H9 (cell line): Measurements from ENCODE around the gene TMEM178B. TPM values are rescaled to one million over a fixed set of nuclear protein-coding genes. Genes with fewer than 3 reads are reported as not detected.

Source experiments
- DNase-seq: peaks from one replicate; pipeline ENCODE4 v3.0.0-alpha.2; 2017
- H2AFZ ChIP-seq: one replicate; pipeline ENCODE4 v1.6.1; 2013; ENCODE audit warnings: mild to moderate bottlenecking, low read length, control low read depth, moderate library complexity
- H2AK5ac ChIP-seq: 2 replicates; pipeline ENCODE4 v1.6.1; 2013; ENCODE audit warnings: low read length, control low read depth, mixed read lengths; ENCODE audit not compliant: insufficient read length
- H2BK120ac ChIP-seq: one replicate; pipeline ENCODE4 v1.6.1; 2013; ENCODE audit warnings: low read depth, mild to moderate bottlenecking, low read length, control low read depth, inconsistent platforms; ENCODE audit not compliant: poor library complexity, severe bottlenecking
- H2BK12ac ChIP-seq: 2 replicates; pipeline ENCODE4 v1.6.1; 2013; ENCODE audit warnings: low read length, control low read depth, mixed read lengths, low read depth; ENCODE audit not compliant: insufficient read length
- H2BK15ac ChIP-seq: 2 replicates; pipeline ENCODE4 v1.6.1; 2013; ENCODE audit warnings: low read depth, low read length, control low read depth
- H2BK20ac ChIP-seq: one replicate; pipeline ENCODE4 v1.6.1; 2013; ENCODE audit warnings: low read depth, mild to moderate bottlenecking, low read length, control low read depth, inconsistent platforms; ENCODE audit not compliant: poor library complexity, severe bottlenecking
- H2BK5ac ChIP-seq: 2 replicates; pipeline ENCODE4 v1.6.1; 2013; ENCODE audit warnings: low read length, control low read depth, mixed read lengths; ENCODE audit not compliant: insufficient read length
- H3K14ac ChIP-seq: 2 replicates; pipeline ENCODE4 v1.6.1; 2013; ENCODE audit warnings: low read length, control low read depth; ENCODE audit not compliant: insufficient read depth
- H3K18ac ChIP-seq: 2 replicates; pipeline ENCODE4 v1.6.1; 2013; ENCODE audit warnings: low read depth, mild to moderate bottlenecking, mixed read lengths, low read length, control low read depth; ENCODE audit not compliant: insufficient read length
- H3K23ac ChIP-seq: 2 replicates; pipeline ENCODE4 v1.6.1; 2013; ENCODE audit warnings: low read length, control low read depth, mixed read lengths, low read depth; ENCODE audit not compliant: insufficient read length
- H3K23me2 ChIP-seq: 2 replicates; pipeline ENCODE4 v1.6.1; 2013; ENCODE audit warnings: low read depth, mild to moderate bottlenecking, mixed read lengths, low read length, control low read depth; ENCODE audit not compliant: insufficient read length, poor library complexity, severe bottlenecking
- H3K27ac ChIP-seq: 2 replicates; pipeline ENCODE4 v1.5.1; 2013; ENCODE audit warnings: low read length, control low read depth, mixed read lengths, low read depth; ENCODE audit not compliant: insufficient read length
- H3K27me3 ChIP-seq: 2 replicates; pipeline ENCODE4 v1.6.1; 2013; ENCODE audit warnings: low read length, control low read depth, inconsistent platforms; ENCODE audit not compliant: insufficient read depth
- H3K4ac ChIP-seq: 2 replicates; pipeline ENCODE4 v1.6.1; 2013; ENCODE audit warnings: low read depth, mild to moderate bottlenecking, control low read depth, inconsistent platforms, low read length, moderate library complexity
- H3K4me1 ChIP-seq: 2 replicates; pipeline ENCODE4 v1.6.1; 2013; ENCODE audit warnings: low read length, control low read depth, inconsistent platforms; ENCODE audit not compliant: insufficient read depth
- H3K4me2 ChIP-seq: 2 replicates; pipeline ENCODE4 v1.6.1; 2013; ENCODE audit warnings: low read length, control low read depth, mixed read lengths; ENCODE audit not compliant: insufficient read length, insufficient read depth
- H3K56ac ChIP-seq: 2 replicates; pipeline ENCODE4 v1.6.1; 2013; ENCODE audit warnings: low read depth, mild to moderate bottlenecking, mixed read lengths, low read length, control low read depth; ENCODE audit not compliant: insufficient read length
- H3K79me1 ChIP-seq: 2 replicates; pipeline ENCODE4 v1.6.1; 2013; ENCODE audit warnings: low read depth, mild to moderate bottlenecking, moderate library complexity, low read length, control low read depth, inconsistent platforms; ENCODE audit not compliant: insufficient read depth, poor library complexity, severe bottlenecking
- H3K79me2 ChIP-seq: 2 replicates; pipeline ENCODE4 v1.6.1; 2013; ENCODE audit warnings: low read length, control low read depth, inconsistent platforms; ENCODE audit not compliant: insufficient read depth
- H3K9ac ChIP-seq: 2 replicates; pipeline ENCODE4 v1.6.1; 2013; ENCODE audit warnings: low read length, control low read depth, mixed read lengths; ENCODE audit not compliant: insufficient read length; ENCODE audit errors: extremely low read depth
- H3K9me3 ChIP-seq: one replicate; pipeline ENCODE4 v1.6.1; 2013; ENCODE audit warnings: low read depth, low read length, inconsistent platforms; ENCODE audit not compliant: control insufficient read depth
- H3T11ph ChIP-seq: one replicate; pipeline ENCODE4 v1.6.1; 2013; ENCODE audit warnings: mild to moderate bottlenecking, low read length, control low read depth, inconsistent platforms
- H4K20me1 ChIP-seq: one replicate; pipeline ENCODE4 v1.6.1; 2013; ENCODE audit not compliant: control insufficient read depth, insufficient read length, insufficient read depth
- H4K5ac ChIP-seq: 2 replicates; pipeline ENCODE4 v1.6.1; 2013; ENCODE audit warnings: low read depth, mild to moderate bottlenecking, mixed read lengths, low read length, control low read depth; ENCODE audit not compliant: insufficient read length
- H4K8ac ChIP-seq: replicated peaks from 2 replicates; pipeline ENCODE4 v1.6.1; 2013; ENCODE audit warnings: low read length, control low read depth, mixed read lengths, low read depth; ENCODE audit not compliant: insufficient read length
- H4K91ac ChIP-seq: 2 replicates; pipeline ENCODE4 v1.6.1; 2013; ENCODE audit warnings: low read depth, mild to moderate bottlenecking, moderate library complexity, mixed read lengths, low read length, control low read depth; ENCODE audit not compliant: insufficient read length
- H3K27ac Mint-ChIP-seq, 3 experiments: 2 replicates in 2 of 3; 3 replicates in 1 of 3; pipeline ENCODE4 v1.8.0; 2020 to 2021; ENCODE audit warnings: mixed read lengths in 3 of 3, mild to moderate bottlenecking in 1 of 3, moderate library complexity in 1 of 3
- H3K27me3 Mint-ChIP-seq: 2 replicates; pipeline ENCODE4 v1.8.0; 2021; ENCODE audit warnings: low read depth, mild to moderate bottlenecking, moderate library complexity, mixed read lengths
- H3K36me3 Mint-ChIP-seq, 3 experiments: 2 replicates in 2 of 3; 3 replicates in 1 of 3; pipeline ENCODE4 v1.8.0; 2020 to 2021; ENCODE audit warnings: low read depth in 3 of 3, mixed read lengths in 3 of 3; ENCODE audit not compliant: insufficient read depth in 1 of 3
- H3K4me1 Mint-ChIP-seq, 2 experiments: 2 replicates each; pipeline ENCODE4 v1.8.0; 2020; ENCODE audit warnings: mixed read lengths in 2 of 2
- H3K4me3 Mint-ChIP-seq, 2 experiments: 2 replicates in 1 of 2; 3 replicates in 1 of 2; pipeline ENCODE4 v1.8.0; 2020 to 2021; ENCODE audit warnings: mild to moderate bottlenecking in 2 of 2, mixed read lengths in 2 of 2, moderate library complexity in 1 of 2
- H3K9me3 Mint-ChIP-seq, 2 experiments: 2 replicates in 1 of 2; 3 replicates in 1 of 2; pipeline ENCODE4 v1.8.0; 2020; ENCODE audit warnings: mild to moderate bottlenecking in 2 of 2, mixed read lengths in 2 of 2, moderate library complexity in 1 of 2
- WGBS: extraction: QIAGEN DNeasy Blood & Tissue Kit; methylation state at CpG from one replicate; pipeline ENCODE4 v1.1.7; 2013; ENCODE audit warnings: missing lambda C conversion rate, low lambda C conversion rate, mixed read lengths; ENCODE audit not compliant: insufficient read length; ENCODE audit errors: extremely low coverage; 5-methylcytosine and 5-hydroxymethylcytosine counted together
- total RNA-seq: library from RNA; stranded (reverse); gene quantifications from 2 replicates; pipeline ENCODE4 v1.2.1, GENCODE V29; 2021
- TF ChIP-seq, protein P1 (sequence below): fragments of 200-600 bp; sonication (generic); conservative IDR thresholded peaks from 3 replicates; pipeline ENCODE4 v1.8.0; 2021; ENCODE audit warnings: antibody characterized with exemption, mild to moderate bottlenecking

The TMEM178B gene
- total RNA-seq, 1 experiment from 2014 or later, result 11.3 TPM

DNA sequence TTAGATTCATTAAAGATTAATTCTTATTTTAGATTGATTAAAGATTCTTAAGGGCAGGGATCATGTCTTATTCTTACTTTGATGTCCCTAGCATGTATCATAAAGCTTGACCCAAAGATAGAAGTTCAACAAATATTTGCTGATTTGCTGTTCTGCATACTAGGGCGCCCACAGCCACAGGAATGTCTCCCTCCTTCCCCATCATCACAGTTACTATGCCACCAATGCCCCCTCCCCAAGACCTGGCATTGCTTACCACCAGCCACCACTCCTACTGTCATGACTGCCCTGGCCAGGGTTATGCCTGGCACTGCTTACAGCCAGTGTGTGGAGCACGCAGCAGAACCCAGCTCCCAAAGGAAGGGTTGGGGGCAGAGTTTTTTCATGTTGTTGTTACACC is 390.7 kb downstream of the TMEM178B start:
- H3K14ac ChIP-seq, result no peak overlapping the region
- no peak overlapping the region for H2BK5ac ChIP-seq
- H3K27me3 Mint-ChIP-seq, result peaks cover 2% of the 10 kb centered on the region
- no peak overlapping the region for H3K9ac ChIP-seq
- no peaks in the 10 kb centered on the region for H3K23me2 ChIP-seq
- no peak overlapping the region for H3K56ac ChIP-seq
- H4K8ac ChIP-seq, result no peak overlapping the region
- H3K27me3 ChIP-seq, result no peaks in the 10 kb centered on the region; the same call in 1 of the 2 replicates
- peak overlapping the region in 1 of 3 experiments; percentile 59; a peak in 2 of 7 replicates for H3K27ac Mint-ChIP-seq
- H3K4me2 ChIP-seq, result no peak overlapping the region
- H3K18ac ChIP-seq, result no peak overlapping the region
- H2BK15ac ChIP-seq, result no peak overlapping the region
- no peak overlapping the region for H2BK12ac ChIP-seq
- no peaks in the 10 kb centered on the region; a peak in 1 of 5 replicates for H3K9me3 Mint-ChIP-seq
- no peak overlapping the region for H3K4me3 Mint-ChIP-seq
- H3K27ac ChIP-seq, result no peak overlapping the region
- no peak overlapping the region for H4K5ac ChIP-seq
- no peak overlapping the region for H3K4ac ChIP-seq
- no peaks in the 10 kb centered on the region for H3K79me2 ChIP-seq
- H2BK120ac ChIP-seq, result no peak overlapping the region
- no peak overlapping the region for H3T11ph ChIP-seq
- 0 out of 2 replicates have a peak, but pooled peaks cover 4% of the 10 kb centered on the region for H3K4me1 ChIP-seq
- TF ChIP-seq, protein P1, sequence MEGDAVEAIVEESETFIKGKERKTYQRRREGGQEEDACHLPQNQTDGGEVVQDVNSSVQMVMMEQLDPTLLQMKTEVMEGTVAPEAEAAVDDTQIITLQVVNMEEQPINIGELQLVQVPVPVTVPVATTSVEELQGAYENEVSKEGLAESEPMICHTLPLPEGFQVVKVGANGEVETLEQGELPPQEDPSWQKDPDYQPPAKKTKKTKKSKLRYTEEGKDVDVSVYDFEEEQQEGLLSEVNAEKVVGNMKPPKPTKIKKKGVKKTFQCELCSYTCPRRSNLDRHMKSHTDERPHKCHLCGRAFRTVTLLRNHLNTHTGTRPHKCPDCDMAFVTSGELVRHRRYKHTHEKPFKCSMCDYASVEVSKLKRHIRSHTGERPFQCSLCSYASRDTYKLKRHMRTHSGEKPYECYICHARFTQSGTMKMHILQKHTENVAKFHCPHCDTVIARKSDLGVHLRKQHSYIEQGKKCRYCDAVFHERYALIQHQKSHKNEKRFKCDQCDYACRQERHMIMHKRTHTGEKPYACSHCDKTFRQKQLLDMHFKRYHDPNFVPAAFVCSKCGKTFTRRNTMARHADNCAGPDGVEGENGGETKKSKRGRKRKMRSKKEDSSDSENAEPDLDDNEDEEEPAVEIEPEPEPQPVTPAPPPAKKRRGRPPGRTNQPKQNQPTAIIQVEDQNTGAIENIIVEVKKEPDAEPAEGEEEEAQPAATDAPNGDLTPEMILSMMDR, result no peak
- peaks cover 0 to 1% (median 0%) of the 10 kb centered on the region in 3 experiments; a peak in 2 of 7 replicates for H3K36me3 Mint-ChIP-seq
- peaks cover 10 to 14% of the 10 kb centered on the region in 2 experiments for H3K4me1 Mint-ChIP-seq
- WGBS, result no CpG with 5 or more reads among the region's 2 CpGs
- no peak overlapping the region for H3K23ac ChIP-seq
- no peak overlapping the region for H4K91ac ChIP-seq
- no peak overlapping the region for H2BK20ac ChIP-seq
- DNase-seq, result no peak
- no peaks in the 10 kb centered on the region for H4K20me1 ChIP-seq
- H3K79me1 ChIP-seq, result no peaks in the 10 kb centered on the region
- no peak overlapping the region for H2AFZ ChIP-seq
- H3K9me3 ChIP-seq, result no peaks in the 10 kb centered on the region
- H2AK5ac ChIP-seq, result no peak overlapping the region
